Nephron (organoid): ENCODE data around the gene POLD3.

Experiments used
- H3K27ac Mint-ChIP-seq, 3 experiments: 2 replicates each; pipeline ENCODE4 v1.8.0; 2020; ENCODE audit warnings: mixed read lengths in 3 of 3, mild to moderate bottlenecking in 2 of 3, moderate library complexity in 1 of 3
- H3K27me3 Mint-ChIP-seq: 2 replicates; pipeline ENCODE4 v1.8.0; 2021; ENCODE audit warnings: low read depth, mild to moderate bottlenecking, moderate library complexity, mixed read lengths
- H3K36me3 Mint-ChIP-seq: 2 replicates; pipeline ENCODE4 v1.8.0; 2020; ENCODE audit warnings: low read depth, mixed read lengths
- H3K4me1 Mint-ChIP-seq: 2 replicates; pipeline ENCODE4 v1.8.0; 2020; ENCODE audit warnings: mixed read lengths
- H3K4me3 Mint-ChIP-seq, 3 experiments: 2 replicates each; pipeline ENCODE4 v1.8.0; 2020; ENCODE audit warnings: mild to moderate bottlenecking in 3 of 3, mixed read lengths in 3 of 3, moderate library complexity in 2 of 3
- H3K9me3 Mint-ChIP-seq: 2 replicates; pipeline ENCODE4 v1.8.0; 2020; ENCODE audit warnings: mixed read lengths
- TF ChIP-seq, protein P1 (sequence below), 3 experiments: fragments of 200-600 bp; sonication (generic); IDR thresholded peaks; one replicate each; pipeline ENCODE4 v1.5.0; 2021; ENCODE audit warnings: antibody characterized with exemption in 3 of 3; ENCODE audit not compliant: unreplicated experiment in 3 of 3

POLD3 gene

DNA sequence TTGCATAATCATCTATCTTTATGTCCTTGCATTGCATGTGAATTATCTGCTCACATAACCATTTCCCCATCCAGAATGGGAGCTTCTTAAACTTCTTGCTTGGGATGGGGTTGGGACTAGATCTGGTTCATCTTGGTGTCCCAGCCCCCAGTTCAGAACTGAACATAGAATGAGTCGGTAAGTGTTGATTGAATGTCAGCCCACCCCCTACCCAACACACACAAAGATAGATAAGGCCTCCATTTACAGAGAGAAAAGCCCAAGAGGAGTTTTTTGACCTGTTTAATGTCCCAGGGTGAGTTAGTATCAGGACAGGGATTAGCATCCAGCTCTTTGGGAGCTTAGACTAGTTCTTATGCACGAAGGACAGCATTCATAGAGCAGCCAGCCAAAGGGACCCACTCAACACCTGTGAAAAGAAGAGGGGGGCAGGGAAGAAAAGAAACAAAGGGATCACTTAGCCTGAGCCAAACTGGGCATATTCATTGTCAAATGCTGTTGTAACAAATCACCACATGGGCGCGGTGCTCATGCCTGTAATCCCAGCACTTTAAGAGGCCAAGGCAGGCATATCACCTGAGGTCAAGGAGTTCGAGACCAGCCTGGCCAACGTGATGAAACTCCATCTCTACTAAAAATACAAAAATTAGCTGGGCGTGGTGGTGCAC lies 81.4 kb downstream of the POLD3 start:
- H3K4me3 Mint-ChIP-seq = no peak overlapping the region
- H3K36me3 Mint-ChIP-seq = no peaks in the 10 kb centered on the region
- H3K27ac Mint-ChIP-seq = peak overlapping the region in 2 of 3 experiments; percentile 6 to 34

DNA sequence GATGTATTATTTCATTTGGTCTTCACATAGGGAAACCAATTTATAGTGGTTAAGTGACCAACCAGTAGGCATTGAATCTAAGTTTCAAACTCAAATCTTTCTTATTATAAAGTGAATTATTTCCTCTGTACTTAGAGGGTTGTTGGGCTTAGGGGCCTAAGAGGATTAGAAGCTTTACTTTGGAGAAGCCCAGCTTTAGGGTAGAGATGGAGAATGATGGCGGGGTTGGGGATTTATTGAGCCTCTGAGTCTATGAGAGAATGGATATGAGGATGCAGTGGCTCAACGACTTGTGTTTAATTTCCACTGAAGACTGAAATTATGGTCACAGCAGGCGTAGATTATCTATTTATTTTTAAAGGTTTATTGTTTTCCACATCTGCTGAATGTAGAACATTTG lies 83.4 kb downstream of the POLD3 start:
- H3K4me1 Mint-ChIP-seq = peaks cover 25% of the 10 kb centered on the region
- H3K4me3 Mint-ChIP-seq = no peak overlapping the region
- TF ChIP-seq, protein P1, sequence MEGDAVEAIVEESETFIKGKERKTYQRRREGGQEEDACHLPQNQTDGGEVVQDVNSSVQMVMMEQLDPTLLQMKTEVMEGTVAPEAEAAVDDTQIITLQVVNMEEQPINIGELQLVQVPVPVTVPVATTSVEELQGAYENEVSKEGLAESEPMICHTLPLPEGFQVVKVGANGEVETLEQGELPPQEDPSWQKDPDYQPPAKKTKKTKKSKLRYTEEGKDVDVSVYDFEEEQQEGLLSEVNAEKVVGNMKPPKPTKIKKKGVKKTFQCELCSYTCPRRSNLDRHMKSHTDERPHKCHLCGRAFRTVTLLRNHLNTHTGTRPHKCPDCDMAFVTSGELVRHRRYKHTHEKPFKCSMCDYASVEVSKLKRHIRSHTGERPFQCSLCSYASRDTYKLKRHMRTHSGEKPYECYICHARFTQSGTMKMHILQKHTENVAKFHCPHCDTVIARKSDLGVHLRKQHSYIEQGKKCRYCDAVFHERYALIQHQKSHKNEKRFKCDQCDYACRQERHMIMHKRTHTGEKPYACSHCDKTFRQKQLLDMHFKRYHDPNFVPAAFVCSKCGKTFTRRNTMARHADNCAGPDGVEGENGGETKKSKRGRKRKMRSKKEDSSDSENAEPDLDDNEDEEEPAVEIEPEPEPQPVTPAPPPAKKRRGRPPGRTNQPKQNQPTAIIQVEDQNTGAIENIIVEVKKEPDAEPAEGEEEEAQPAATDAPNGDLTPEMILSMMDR (IDR thresholded peaks at IDR 0.05; ENCODE audit: unreplicated experiment in 3 of 3) = no peak
- no peaks in the 10 kb centered on the region for H3K36me3 Mint-ChIP-seq
- peaks cover 3% of the 10 kb centered on the region for H3K9me3 Mint-ChIP-seq
- no peak overlapping the region for H3K27ac Mint-ChIP-seq
- no peaks in the 10 kb centered on the region for H3K27me3 Mint-ChIP-seq

More for the DNA sequence above, 81.4 kb downstream of the POLD3 start:
- Mint-ChIP-seq H3K9me3 (peaks cover 3% of the 10 kb centered on the region), H3K27me3 (no peaks in the 10 kb centered on the region), H3K4me1 (peaks cover 28% of the 10 kb centered on the region)
- TF ChIP-seq, protein P1 (IDR thresholded peaks at IDR 0.05; ENCODE audit: unreplicated experiment in 3 of 3) = no peak

DNA sequence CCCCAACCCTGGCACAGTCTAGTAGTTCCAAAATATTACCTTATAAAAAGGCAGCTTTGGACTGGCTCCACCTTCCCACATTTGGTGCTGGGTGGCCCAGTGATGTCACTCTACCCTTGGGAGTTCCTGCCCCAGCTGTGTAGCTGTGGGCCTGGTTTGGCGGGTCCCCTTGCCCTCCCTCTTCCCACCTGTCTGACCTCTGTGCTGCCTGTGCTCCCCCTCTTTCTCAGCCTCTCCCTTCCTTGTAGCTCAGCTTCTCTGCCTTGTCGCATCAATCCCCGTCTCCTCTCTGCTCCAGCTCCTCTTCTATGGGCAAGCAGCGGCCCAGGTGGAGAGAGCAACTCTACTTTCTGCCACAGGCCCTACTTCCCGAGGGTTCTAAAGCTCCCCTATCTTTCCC lies 84.2 kb downstream of the POLD3 start:
- H3K36me3 Mint-ChIP-seq = no peaks in the 10 kb centered on the region
- H3K27ac Mint-ChIP-seq = no peak overlapping the region
- TF ChIP-seq, protein P1 (IDR thresholded peaks at IDR 0.05; ENCODE audit: unreplicated experiment in 3 of 3) = no peak
- H3K4me3 Mint-ChIP-seq = no peak overlapping the region
- peaks cover 3% of the 10 kb centered on the region for H3K9me3 Mint-ChIP-seq
- peaks cover 29% of the 10 kb centered on the region for H3K4me1 Mint-ChIP-seq
- no peaks in the 10 kb centered on the region for H3K27me3 Mint-ChIP-seq

DNA sequence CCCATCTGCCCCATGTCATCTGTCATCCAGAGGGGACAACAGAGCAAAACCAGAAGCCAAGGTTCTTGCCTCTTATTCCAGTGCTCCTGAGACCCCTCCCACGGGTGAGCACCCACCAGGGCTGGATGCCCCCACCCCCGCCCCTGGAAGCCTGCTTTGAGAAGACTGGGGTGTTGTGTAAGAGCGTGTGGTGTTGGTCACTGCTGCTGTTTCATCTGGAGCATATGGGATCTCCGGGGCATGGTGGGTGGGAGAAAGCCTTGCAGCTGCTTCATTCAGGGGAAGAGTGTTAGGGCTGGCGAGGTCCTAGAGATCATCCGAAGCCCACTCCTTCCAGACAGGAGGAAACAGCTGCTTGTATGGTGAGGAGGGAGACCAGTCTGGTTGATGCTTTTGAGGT lies 84.7 kb downstream of the POLD3 start:
- H3K27me3 Mint-ChIP-seq = no peaks in the 10 kb centered on the region
- peaks cover 3% of the 10 kb centered on the region for H3K9me3 Mint-ChIP-seq
- peaks cover 31% of the 10 kb centered on the region for H3K4me1 Mint-ChIP-seq
- no peaks in the 10 kb centered on the region for H3K36me3 Mint-ChIP-seq
- H3K4me3 Mint-ChIP-seq = no peak overlapping the region
- TF ChIP-seq, protein P1 (IDR thresholded peaks at IDR 0.05; ENCODE audit: unreplicated experiment in 3 of 3) = no peak
- no peak overlapping the region for H3K27ac Mint-ChIP-seq

DNA sequence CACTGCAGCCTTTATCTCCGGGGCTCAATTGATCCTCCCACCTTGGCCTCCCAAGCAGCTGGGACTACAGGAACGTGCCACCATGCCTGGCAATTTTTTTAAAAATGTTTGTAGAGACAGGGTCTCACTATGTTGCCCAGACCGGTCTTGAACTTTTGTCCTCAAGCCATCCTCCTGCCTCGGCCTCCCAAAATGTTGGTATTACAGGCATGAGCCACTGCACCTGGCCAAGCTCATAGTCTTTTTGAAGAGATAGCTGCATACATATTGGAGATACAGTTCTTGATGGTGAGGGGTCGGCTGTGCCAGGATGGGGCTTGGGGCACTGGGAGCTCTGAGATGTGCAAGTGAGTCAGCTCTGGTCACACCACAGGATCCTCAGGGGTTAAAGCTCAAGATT lies 85.7 kb downstream of the POLD3 start:
- TF ChIP-seq, protein P1 (IDR thresholded peaks at IDR 0.05; ENCODE audit: unreplicated experiment in 3 of 3) = no peak
- Mint-ChIP-seq H3K36me3 (no peaks in the 10 kb centered on the region), H3K27ac (no peak overlapping the region)

More for the DNA sequence above, 85.7 kb downstream of the POLD3 start:
- Mint-ChIP-seq H3K27me3 (no peaks in the 10 kb centered on the region), H3K9me3 (peaks cover 3% of the 10 kb centered on the region), H3K4me1 (peaks cover 29% of the 10 kb centered on the region), H3K4me3 (no peak overlapping the region)
